Measurements from ENCODE around the gene ARRB1. TPM values are rescaled to one million over a fixed set of nuclear protein-coding genes. Genes with fewer than 3 reads are reported as not detected.

ARRB1 gene
- total and polyA plus RNA-seq, 2 of the 13 experiments (the other 11 are each of a cell fraction or from before 2014, with no cell fraction given) = 22.5 to 35.7 TPM

DNA sequence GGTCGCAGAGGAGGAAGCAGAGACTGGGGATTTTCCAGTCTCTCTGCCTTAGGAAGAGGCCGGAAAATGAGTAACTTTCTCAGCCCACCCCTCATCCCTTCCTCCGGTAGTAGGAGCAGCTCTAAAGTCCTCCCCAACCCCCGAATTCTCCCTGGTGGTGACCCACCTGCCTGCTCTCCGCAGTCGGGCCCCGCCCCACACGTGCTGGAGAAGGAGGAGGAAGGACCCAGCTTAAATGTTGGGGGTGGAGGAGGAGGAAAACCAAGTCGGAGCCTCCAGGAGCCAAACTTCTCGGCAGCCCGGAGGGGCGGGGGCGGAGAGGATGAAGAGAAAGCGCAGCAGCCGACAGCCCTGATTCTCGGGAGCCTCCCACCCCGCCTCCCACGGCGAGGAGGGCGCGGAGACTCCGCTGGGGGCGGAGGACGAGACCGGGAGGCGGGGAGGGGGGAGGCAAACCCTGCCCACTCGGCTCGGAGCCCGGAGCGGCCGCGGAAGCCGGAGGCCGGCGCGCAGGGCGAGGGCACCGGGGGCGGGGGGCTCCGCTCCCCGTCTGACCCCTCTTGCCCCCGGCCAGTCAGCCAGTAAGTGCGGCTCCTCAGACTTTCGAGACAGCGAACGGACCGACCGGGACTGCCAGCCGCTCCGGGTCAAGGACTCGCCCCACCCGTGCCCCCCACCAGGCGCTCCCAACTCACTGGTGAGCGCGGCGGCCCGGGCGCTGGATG, 111.0 kb downstream of the ARRB1 start, which contains the start of gene TPBGL:
TSS of gene TPBGL (plus strand) at position 464 of the 725 bp plus-strand sequence. CDS start 276 bp downstream, outside the sequence.
- POLR2A ChIA-PET = interaction anchor here (1.8 to 2.5 kb wide), 2 partner anchors 36 to 96 kb away, joined by 6 to 10 read pairs; no protein-coding TSS in a partner anchor
- H3K27me3 ChIP-seq (ENCODE audit: control insufficient read depth in 1 of 2, insufficient read depth in 2 of 2, low read length in 2 of 2) = peaks cover 15 to 56% of the 10 kb centered on the region in 2 experiments; a peak in 4 of 5 replicates
- 15% methylated on average over 23 of the region's 58 CpGs for WGBS (ENCODE audit: low lambda C conversion rate)
- intact Hi-C loops (cut with micrococcal nuclease; ENCODE audit: unreplicated experiment) = loop anchor here (2.0 kb wide), 1 partner anchor 100 kb away; no protein-coding TSS in a partner anchor
- CTCF ChIA-PET (ENCODE audit: low intra/inter-chr PET ratio, low total read pairs) = interaction anchor here (0.9 to 2.4 kb wide), 5 partner anchors 8 to 217 kb away, joined by 3 to 43 read pairs (median 6); no protein-coding TSS in a partner anchor
- no TSS peak for BruUV-seq (replicated peaks)
- 0 out of 2 replicates have a peak, but pooled peaks cover 2% of the 10 kb centered on the region for H4K20me1 ChIP-seq (ENCODE audit: insufficient read depth, low read length)
- ATAC-seq (no peak), DNase-seq (ENCODE audit: low spot score) (no peak), FAIRE-seq (no peak)
- peaks cover 15% of the 10 kb centered on the region; the same call in 1 of the 2 replicates for H3K4me1 ChIP-seq (ENCODE audit: insufficient read depth, low read length)
- H3K36me3 ChIP-seq (replicated peaks in 1 of 2; ENCODE audit: control insufficient read depth in 1 of 2, insufficient read depth in 2 of 2, low read length in 2 of 2) = no peaks in the 10 kb centered on the region
- in situ Hi-C loops (cut with HindIII; ENCODE audit: extremely low pct_ligation_motif_present, low pct_unique_long_range_greater_than_20kb) = loop anchor here (10.0 kb wide), 1 partner anchor 306 kb away; no protein-coding TSS in a partner anchor
- peak within 1 kb of the TSS; percentile 79 for H3K4me2 ChIP-seq (ENCODE audit: low read depth, low read length)
- no peak within 1 kb of the TSS for H3K9ac ChIP-seq (ENCODE audit: insufficient read depth, low read depth, low read length)
- no peak within 1 kb of the TSS for H3K27ac ChIP-seq (ENCODE audit: extremely low read length, insufficient read depth, low read length)
- H3K4me3 ChIP-seq (replicated peaks in 1 of 3; ENCODE audit: insufficient read depth in 1 of 3, low read depth in 2 of 3, low read length in 3 of 3) = peak within 1 kb of the TSS; percentile 44 to 74 (median 46); a peak in 5 of 6 replicates
- TF ChIP-seq, protein P1, sequence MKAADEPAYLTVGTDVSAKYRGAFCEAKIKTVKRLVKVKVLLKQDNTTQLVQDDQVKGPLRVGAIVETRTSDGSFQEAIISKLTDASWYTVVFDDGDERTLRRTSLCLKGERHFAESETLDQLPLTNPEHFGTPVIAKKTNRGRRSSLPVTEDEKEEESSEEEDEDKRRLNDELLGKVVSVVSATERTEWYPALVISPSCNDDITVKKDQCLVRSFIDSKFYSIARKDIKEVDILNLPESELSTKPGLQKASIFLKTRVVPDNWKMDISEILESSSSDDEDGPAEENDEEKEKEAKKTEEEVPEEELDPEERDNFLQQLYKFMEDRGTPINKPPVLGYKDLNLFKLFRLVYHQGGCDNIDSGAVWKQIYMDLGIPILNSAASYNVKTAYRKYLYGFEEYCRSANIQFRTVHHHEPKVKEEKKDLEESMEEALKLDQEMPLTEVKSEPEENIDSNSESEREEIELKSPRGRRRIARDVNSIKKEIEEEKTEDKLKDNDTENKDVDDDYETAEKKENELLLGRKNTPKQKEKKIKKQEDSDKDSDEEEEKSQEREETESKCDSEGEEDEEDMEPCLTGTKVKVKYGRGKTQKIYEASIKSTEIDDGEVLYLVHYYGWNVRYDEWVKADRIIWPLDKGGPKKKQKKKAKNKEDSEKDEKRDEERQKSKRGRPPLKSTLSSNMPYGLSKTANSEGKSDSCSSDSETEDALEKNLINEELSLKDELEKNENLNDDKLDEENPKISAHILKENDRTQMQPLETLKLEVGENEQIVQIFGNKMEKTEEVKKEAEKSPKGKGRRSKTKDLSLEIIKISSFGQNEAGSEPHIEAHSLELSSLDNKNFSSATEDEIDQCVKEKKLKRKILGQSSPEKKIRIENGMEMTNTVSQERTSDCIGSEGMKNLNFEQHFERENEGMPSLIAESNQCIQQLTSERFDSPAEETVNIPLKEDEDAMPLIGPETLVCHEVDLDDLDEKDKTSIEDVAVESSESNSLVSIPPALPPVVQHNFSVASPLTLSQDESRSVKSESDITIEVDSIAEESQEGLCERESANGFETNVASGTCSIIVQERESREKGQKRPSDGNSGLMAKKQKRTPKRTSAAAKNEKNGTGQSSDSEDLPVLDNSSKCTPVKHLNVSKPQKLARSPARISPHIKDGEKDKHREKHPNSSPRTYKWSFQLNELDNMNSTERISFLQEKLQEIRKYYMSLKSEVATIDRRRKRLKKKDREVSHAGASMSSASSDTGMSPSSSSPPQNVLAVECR (CRISPR knock-in tag; IDR thresholded peaks at IDR 0.05; ENCODE audit: borderline replicate concordance) = 0 out of 2 replicates have a peak, but pooled peaks have one; percentile 0
- TF ChIP-seq SRSF4 (IDR thresholded peaks at IDR 0.05; ENCODE audit: low read depth, low read length, poor library complexity, severe bottlenecking) = no peak
- no peak within 1 kb of the TSS for H2AFZ ChIP-seq (ENCODE audit: low read length)
- no peaks in the 10 kb centered on the region for H3K9me3 ChIP-seq (ENCODE audit: low read length)
- no peaks in the 10 kb centered on the region for H3K79me2 ChIP-seq (ENCODE audit: insufficient read depth, low read length)
